Glutamatergic neuron (in vitro differentiated cells): ENCODE results near the gene SLC6A16. TPM values are rescaled to one million over a fixed set of nuclear protein-coding genes. Genes with fewer than 3 reads are reported as not detected.

Experiments
- DNase-seq: peaks from one replicate; pipeline ENCODE4 v3.0.0; 2022
- H3K27ac Mint-ChIP-seq: one replicate; pipeline ENCODE4 v1.8.0; 2020; ENCODE audit warnings: mild to moderate bottlenecking, mixed read lengths, inconsistent platforms; ENCODE audit not compliant: unreplicated experiment
- H3K27me3 Mint-ChIP-seq: one replicate; pipeline ENCODE4 v1.8.0; 2020; ENCODE audit warnings: mild to moderate bottlenecking, moderate library complexity, mixed read lengths, inconsistent platforms; ENCODE audit not compliant: unreplicated experiment
- H3K36me3 Mint-ChIP-seq: one replicate; pipeline ENCODE4 v1.8.0; 2020; ENCODE audit warnings: mild to moderate bottlenecking, mixed read lengths, inconsistent platforms; ENCODE audit not compliant: unreplicated experiment
- H3K4me1 Mint-ChIP-seq: one replicate; pipeline ENCODE4 v1.8.0; 2020; ENCODE audit warnings: mild to moderate bottlenecking, low read depth, mixed read lengths, inconsistent platforms; ENCODE audit not compliant: unreplicated experiment
- H3K4me3 Mint-ChIP-seq: one replicate; pipeline ENCODE4 v1.8.0; 2020; ENCODE audit warnings: mild to moderate bottlenecking, mixed read lengths, inconsistent platforms; ENCODE audit not compliant: unreplicated experiment
- H3K9me3 Mint-ChIP-seq: one replicate; pipeline ENCODE4 v1.8.0; 2020; ENCODE audit warnings: mild to moderate bottlenecking, moderate library complexity, mixed read lengths, inconsistent platforms; ENCODE audit not compliant: unreplicated experiment
- total RNA-seq: library from RNA; stranded (reverse); fragmentation: NEBNext Ultra II Directional; extraction: Animal tissue kit (Norgen Biotek cat#: 25700); gene quantifications from one replicate; pipeline ENCODE4 v1.2.1, GENCODE V29; 2021; ENCODE audit not compliant: unreplicated experiment
- TF ChIP-seq, protein P1 (sequence below): fragments of 200-600 bp; sonication (generic); IDR thresholded peaks from one replicate; pipeline ENCODE4 v1.5.0; 2021; ENCODE audit not compliant: partially characterized antibody, unreplicated experiment

Gene SLC6A16
- total RNA-seq, 1 donor from 2014 or later: 6.6 TPM

DNA sequence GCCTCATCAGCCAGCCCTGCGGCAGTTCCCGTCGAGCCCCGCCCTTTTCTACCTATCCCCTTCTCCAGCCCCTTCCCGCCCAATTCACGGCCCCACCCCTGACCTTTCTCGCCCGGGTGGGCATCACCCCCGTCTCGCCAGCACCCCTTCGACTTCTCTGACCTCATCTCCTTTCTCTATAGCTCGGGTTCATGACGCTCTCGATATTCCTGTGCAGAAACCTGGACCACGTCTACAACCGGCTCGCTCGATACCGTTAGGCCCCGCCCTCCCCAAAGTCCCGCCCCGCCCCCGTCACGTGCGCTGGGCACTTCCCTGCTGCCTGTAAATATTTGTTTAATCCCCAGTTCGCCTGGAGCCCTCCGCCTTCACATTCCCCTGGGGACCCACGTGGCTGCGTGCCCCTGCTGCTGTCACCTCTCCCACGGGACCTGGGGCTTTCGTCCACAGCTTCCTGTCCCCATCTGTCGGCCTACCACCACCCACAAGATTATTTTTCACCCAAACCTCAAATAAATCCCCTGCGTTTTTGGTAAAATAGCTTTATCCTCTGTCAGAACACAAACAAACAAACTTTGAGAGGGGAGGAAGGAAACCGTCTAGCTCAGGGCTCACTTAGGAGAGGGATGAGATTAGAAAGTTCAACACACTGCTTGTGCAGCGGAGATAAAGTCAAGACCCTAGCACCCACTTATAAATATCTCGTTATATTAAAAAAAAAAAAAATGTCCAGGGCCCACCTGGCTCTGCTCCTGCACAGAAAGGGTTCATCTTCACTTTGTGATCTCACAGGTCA is 15.3 kb upstream of the SLC6A16 start:
- Mint-ChIP-seq H3K9me3 (peaks cover 19% of the 10 kb centered on the region), H3K4me1 (peaks cover 12% of the 10 kb centered on the region), H3K4me3 (peak overlapping the region; percentile 51), H3K36me3 (peaks cover 24% of the 10 kb centered on the region), H3K27me3 (peaks cover 24% of the 10 kb centered on the region), H3K27ac (peak overlapping the region; percentile 78)
- DNase-seq: peak; percentile 69
- TF ChIP-seq, protein P1, sequence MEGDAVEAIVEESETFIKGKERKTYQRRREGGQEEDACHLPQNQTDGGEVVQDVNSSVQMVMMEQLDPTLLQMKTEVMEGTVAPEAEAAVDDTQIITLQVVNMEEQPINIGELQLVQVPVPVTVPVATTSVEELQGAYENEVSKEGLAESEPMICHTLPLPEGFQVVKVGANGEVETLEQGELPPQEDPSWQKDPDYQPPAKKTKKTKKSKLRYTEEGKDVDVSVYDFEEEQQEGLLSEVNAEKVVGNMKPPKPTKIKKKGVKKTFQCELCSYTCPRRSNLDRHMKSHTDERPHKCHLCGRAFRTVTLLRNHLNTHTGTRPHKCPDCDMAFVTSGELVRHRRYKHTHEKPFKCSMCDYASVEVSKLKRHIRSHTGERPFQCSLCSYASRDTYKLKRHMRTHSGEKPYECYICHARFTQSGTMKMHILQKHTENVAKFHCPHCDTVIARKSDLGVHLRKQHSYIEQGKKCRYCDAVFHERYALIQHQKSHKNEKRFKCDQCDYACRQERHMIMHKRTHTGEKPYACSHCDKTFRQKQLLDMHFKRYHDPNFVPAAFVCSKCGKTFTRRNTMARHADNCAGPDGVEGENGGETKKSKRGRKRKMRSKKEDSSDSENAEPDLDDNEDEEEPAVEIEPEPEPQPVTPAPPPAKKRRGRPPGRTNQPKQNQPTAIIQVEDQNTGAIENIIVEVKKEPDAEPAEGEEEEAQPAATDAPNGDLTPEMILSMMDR: no peak

DNA sequence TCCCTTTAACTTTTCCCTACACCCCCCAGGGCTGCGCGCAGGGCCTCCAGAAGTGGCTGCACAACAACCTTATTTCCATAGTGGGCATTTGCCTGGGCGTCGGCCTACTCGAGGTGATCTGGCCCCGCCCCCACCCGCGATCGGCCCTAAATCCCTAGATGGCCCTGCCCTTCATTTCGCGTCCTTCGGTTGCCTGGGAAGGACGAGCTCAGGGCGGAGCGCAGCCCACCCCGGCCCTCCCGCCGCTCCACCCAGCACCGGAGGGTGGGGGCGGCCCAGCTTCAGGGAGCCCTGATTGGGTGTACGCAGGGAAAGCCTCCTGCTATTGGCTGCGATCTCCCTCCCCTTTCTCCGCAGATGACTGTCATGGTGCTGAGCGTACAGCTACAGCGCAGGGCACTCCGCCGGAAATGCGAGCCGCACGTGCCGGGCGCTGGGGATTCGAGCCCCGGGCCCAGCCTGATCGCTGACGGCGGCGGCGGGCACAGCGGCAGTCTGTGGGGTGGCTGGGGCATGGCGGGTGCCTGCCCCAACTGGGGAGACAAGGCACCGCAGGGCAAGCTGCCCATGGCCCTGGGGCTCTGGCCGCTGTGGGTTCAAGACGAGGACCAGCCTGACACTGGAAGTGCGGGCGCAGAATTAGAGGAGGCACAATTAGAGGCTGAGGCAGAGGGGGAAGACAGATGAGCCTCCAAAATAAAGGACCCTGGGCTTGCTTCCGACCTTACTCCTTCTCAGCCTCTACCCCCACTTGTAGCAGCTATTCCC is 14.5 kb upstream of the SLC6A16 start:
- Mint-ChIP-seq H3K4me3 (peak overlapping the region; percentile 72), H3K4me1 (peaks cover 12% of the 10 kb centered on the region), H3K27me3 (peaks cover 26% of the 10 kb centered on the region), H3K36me3 (peaks cover 16% of the 10 kb centered on the region), H3K9me3 (peaks cover 15% of the 10 kb centered on the region), H3K27ac (peak overlapping the region; percentile 78)
- DNase-seq: peak; percentile 83
- TF ChIP-seq, protein P1: no peak

DNA sequence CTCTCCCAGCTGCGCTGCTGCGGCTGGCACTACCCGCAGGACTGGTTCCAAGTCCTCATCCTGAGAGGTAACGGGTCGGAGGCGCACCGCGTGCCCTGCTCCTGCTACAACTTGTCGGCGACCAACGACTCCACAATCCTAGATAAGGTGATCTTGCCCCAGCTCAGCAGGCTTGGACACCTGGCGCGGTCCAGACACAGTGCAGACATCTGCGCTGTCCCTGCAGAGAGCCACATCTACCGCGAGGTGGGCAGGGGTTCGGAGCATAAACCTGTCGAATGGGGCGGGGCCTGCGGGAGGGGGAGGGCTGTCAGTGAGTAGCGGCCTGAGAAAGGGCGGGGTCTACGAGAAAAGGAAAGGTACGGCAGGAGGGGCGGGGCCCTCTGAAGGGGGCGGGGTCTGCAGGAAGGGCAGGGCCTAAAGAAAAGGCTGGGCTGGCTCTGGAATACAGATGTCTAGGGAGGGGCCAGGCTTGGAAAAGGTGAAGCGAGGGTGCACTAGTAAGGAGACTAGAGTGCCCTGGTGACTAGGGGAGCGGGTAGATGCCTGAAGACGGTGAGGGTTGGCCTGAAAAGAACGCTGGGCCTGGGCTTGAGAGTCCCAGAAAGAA is 13.8 kb upstream of the SLC6A16 start:
- H3K27me3 Mint-ChIP-seq: peaks cover 26% of the 10 kb centered on the region
- TF ChIP-seq, protein P1: no peak
- peaks cover 15% of the 10 kb centered on the region for H3K36me3 Mint-ChIP-seq
- H3K4me3 Mint-ChIP-seq: peak overlapping the region; percentile 72
- H3K4me1 Mint-ChIP-seq: peaks cover 12% of the 10 kb centered on the region
- DNase-seq: peak; percentile 81
- peaks cover 15% of the 10 kb centered on the region for H3K9me3 Mint-ChIP-seq
- H3K27ac Mint-ChIP-seq: no peak overlapping the region

DNA sequence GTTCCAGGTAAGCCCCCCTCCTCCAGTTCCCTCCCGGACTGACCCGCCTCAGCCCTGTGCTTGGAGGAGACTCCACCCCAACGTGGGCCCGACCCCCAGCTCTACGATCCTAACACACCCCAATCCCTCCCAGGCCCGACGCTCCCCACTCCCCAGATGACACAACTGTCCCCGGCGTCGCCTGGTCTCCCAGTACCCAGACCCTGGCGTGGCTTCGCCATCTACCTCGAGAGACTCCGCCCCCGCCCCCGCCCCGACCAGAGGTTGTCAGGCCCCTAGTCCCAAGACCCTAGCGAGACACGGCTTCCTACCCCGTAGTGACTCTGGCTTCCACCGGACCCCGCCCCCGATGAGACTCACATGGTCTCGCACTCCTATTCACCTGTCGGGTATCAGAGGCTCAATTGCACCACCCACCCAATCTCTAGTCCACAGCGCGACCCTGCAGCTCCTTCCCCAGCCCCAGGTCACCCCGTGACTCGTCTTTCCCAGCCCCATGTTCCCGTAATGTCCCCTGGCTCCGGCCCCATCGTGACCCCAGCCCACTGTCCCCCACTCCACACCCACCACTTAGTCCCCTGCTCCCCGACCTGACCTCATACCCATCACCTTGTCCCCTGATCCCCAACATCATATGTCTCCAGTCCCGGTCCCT is 13.2 kb upstream of the SLC6A16 start:
- H3K27ac Mint-ChIP-seq: peak overlapping the region; percentile 33
- peaks cover 15% of the 10 kb centered on the region for H3K36me3 Mint-ChIP-seq
- peak overlapping the region; percentile 72 for H3K4me3 Mint-ChIP-seq
- TF ChIP-seq, protein P1: no peak
- H3K4me1 Mint-ChIP-seq: peaks cover 12% of the 10 kb centered on the region
- H3K27me3 Mint-ChIP-seq: peaks cover 29% of the 10 kb centered on the region
- DNase-seq: no peak
- H3K9me3 Mint-ChIP-seq: peaks cover 18% of the 10 kb centered on the region
